ENCODE data around the gene UBA6.

DNA sequence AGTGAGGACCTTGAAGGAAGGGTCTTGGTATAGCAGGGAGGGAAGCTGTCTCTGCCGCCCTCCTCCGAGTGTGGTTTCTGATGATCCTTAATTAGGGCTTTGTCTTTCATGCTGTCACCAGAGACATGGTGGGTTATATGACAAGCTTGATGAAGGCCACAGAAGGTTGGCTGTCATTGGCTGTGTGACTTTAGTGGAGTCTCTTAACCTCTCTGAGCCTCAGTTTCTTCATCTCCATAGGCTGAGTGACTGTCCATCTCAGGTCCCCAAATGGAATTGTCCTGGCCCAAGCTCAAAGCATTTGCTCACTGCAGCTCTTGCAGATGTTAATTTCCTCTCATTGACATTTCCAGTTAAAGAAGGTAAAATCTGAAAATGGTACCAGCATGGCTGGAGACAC, 16.6 kb upstream of the UBA6 start:
- TF ChIP-seq CTCF (IDR thresholded peaks at IDR 0.05; ENCODE audit: borderline replicate concordance, extremely low read depth, low read length, poor library complexity, severe bottlenecking) = no peak
- no peak for TF ChIP-seq EZH2 (IDR thresholded peaks at IDR 0.05; ENCODE audit: borderline replicate concordance, low read depth, low read length, severe bottlenecking)
